GM18907 (cell line): Measurements from ENCODE around the gene SLC22A23.

ENCODE experiments used
- ATAC-seq: cut with Tn5 transposase; IDR thresholded peaks from one replicate; pipeline ENCODE4 v1.9.1; 2021; ENCODE audit warnings: mild to moderate bottlenecking, moderate library complexity; ENCODE audit not compliant: unreplicated experiment

The SLC22A23 gene

DNA sequence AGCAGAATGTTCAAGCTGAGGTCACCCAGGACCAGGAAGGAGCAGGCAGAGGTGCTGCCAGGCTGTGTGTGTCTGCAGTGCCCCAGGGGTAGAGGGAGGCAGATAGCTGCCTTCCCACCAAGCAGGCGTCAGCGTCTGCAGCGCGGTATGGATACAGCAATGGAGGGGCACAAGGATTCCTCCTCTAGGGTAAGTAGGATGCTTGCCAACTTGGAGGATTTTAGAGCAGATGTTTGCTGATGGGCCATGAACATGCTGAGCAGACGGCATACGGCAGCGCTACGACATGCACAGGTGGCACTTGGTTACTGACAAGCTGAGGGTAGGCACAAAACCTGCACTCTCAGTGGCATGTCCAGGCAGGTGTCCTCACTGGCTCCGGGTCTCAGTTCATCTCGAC lies 150.0 kb downstream of the SLC22A23 start:
- no peak for ATAC-seq

DNA sequence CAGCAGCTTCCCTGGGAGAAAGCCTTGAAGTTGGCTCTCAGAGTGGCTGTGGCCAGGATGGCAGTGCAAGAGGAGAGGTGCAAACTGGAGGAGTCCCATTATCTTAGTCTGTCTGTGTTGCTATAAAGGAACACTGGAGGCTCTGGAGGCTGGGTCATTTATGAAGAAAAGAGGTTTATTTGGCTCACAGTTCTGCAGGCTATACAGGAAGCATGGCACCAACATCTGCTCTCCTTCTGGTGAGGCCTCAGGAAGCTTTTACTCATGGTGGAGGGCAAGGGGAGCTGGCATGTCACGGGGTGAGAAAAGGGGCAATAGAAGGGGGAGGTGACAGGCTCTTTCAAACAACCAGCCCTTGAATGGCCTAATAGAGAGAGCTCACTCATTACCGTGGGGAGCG lies 151.0 kb downstream of the SLC22A23 start:
- ATAC-seq: no peak

DNA sequence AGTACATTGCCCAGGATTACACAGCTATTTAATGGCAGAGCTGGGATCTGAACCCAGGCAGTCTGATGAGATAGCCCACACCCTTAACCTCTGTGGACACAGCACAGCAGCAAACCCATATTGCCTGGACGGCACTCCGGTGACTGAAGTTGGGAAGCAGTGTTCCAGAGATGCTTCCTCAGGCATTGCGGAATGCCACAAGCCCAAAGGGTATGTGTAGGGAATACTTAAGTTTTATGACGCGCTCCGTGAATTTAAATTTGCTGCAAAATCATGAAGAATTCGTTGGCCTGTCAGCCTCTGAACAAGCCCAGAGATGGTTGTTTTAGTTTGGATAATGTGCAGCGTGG lies 151.7 kb downstream of the SLC22A23 start:
- ATAC-seq: no peak

DNA sequence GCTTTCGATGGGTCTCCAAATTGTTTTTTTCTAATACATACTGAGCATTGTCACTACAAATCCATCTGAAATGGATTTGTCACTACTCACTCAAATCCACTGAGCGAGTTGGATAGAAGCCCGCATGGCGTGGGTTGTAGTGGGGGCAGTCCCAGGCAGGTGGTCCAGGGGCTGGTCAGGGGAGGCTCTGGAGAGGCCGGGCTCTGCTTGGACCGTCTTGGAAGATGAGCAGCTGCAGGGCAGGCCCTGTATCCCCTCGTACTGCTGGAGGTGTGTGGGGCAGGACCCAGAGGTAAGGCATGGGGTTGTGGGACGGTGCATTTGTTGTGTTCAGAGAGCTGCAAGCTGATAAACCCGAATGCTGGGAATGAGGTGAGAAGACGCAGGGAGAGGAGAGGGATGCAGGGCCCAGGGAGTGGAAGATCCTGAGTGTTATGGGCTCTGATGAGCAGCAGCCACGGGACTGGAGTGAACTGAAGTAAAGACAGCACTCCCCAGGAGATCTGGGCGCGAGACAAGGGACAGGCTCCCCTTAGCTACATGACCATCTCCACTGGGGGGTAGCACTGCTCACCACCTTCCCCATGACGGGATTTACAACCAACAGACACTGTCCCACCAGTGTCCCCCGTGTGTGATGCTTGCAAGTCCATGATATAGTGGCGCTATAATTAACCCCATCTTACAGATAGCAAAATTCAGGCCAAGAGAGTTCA lies 152.2 kb downstream of the SLC22A23 start:
- ATAC-seq: no peak

DNA sequence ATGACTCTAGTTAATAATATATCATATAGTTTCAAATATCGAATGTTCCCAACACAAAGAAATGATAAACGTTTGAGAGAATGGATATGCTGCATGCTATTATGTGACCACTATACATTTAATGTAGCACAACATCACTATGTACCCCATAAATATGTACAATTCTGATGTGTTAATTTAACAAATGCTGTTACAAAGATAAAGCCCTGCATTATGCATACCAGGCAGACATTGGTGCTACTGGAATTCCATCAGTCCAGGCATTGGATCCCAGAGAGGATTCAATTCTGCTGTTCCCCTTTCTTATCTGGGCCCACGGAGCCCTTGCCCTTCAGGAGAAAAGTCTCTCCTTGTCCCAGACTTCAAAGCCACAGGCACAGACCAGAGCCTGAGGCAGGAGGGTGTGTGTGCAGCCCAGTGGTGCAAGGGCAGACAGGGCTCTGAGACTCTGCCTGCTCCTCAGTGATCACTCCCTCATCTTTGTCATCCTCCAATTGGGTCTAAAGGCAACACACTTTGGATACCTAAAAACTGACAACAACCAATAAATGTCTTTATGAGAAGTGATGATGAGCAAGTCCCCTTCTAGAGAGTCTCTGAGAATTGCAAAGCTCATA lies 152.9 kb downstream of the SLC22A23 start:
- no peak for ATAC-seq

DNA sequence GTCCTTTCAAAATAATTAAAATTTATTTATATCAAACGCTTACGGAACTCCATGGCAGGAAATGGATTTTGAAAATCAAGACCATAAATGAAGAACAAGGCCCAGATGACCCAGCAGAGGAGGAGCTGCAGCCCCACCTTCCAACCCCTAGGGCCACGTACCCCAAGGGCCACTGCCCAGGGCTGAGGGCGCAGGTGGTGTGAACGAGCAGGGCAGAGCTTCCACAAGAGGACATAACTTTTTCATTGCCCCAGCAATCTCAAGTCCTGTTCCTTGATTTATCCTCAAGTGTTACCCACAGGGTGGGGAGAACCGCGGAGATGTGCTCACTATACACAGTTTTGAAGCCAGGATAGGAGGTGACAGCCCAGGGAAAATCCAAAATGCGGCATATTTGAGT lies 155.3 kb downstream of the SLC22A23 start:
- ATAC-seq: no peak

DNA sequence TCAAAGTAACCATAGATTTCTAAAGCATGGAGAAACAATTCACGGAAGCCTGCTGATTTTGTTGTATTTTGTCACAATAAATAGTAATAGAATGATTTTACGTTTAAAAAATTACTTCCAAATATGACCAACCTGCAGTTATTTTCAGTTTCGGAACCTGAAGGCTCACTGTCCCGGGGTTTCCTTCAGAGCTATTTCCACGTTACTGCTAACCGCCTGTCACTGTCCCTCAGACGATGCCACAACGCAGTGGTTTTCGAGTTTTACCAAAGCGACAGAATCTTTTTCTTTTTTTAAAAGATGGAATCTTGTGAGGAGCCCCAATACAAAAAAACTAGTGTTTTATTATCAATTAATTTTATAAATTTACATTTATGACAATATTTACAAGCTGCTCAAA lies 157.6 kb downstream of the SLC22A23 start:
- ATAC-seq: no peak

DNA sequence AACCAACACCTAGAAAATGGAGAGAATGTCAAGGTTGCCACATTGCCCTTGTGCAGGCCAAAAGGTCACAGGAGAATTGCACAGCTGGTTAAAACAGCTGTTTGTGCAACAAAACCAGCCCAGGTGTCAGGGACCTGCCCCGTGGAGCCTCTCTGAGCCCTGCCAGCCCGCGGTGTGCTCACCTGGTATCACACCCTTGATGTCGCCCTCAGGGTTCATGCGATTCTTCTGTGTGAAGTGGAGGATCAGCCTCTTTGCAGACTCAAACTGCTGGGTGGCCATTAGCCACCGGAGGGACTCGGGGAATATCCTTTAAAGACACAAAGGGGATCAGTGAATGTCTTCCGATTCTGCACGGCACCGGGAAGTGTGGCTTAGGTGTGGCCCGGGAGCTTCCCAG lies 158.9 kb downstream of the SLC22A23 start:
- no peak for ATAC-seq

DNA sequence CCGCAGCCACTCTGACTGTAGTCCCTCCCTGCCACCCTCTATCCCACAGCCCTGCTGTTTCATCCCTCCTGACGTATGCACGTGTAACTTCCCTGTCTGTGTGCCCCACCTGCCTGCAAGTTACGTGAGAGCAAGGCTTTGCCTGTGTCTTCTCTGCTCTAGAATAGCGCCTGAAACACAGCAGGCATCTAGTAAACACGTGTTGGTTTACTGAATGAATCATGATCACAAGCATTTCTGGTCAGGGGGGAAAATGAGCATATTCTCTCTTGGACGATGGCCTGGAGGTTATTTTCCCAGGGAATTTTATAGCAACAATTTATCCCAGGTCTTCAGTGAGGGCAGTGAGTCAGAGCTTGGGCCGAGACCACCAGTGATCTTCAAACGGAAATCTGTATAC lies 159.8 kb downstream of the SLC22A23 start:
- ATAC-seq: no peak

DNA sequence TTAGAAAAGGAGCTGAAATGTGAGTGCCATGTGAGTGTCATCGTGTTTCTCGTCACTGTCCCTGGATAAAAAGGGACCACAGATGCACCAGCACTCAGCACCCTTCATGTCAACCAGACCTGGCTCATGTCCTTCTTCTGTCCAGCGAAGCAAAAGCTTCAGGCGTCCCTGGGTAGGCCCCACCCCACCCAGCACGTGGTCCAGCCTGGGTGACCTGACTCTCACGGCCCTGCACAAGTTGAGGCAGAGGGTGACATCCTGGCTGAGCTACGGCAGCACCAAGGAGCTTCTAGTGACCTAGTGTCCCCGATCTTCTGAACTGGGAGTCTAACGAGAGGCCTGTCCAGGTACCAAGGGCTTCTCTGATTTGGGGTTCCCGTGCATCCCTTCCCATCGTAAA lies 160.3 kb downstream of the SLC22A23 start:
- no peak for ATAC-seq

DNA sequence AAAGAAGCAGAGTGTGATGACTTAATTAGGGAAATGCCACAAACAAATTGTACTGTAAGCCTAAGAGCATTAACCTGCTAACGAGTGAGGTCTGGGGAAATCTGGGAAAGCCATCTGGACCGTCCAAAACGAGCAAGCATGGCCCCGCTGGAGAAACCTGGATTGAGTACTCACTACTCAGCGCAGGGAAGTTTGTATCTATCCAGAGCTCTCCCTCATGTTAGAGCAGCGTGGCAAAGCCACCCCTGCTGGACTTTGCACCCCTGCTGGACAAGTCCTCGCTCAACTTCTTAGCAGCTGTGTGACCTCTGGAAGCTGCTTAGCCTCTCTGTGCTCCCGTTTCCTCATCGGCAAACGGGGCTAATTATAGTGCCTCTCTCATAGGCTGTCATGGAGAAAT lies 160.8 kb downstream of the SLC22A23 start:
- ATAC-seq: no peak

DNA sequence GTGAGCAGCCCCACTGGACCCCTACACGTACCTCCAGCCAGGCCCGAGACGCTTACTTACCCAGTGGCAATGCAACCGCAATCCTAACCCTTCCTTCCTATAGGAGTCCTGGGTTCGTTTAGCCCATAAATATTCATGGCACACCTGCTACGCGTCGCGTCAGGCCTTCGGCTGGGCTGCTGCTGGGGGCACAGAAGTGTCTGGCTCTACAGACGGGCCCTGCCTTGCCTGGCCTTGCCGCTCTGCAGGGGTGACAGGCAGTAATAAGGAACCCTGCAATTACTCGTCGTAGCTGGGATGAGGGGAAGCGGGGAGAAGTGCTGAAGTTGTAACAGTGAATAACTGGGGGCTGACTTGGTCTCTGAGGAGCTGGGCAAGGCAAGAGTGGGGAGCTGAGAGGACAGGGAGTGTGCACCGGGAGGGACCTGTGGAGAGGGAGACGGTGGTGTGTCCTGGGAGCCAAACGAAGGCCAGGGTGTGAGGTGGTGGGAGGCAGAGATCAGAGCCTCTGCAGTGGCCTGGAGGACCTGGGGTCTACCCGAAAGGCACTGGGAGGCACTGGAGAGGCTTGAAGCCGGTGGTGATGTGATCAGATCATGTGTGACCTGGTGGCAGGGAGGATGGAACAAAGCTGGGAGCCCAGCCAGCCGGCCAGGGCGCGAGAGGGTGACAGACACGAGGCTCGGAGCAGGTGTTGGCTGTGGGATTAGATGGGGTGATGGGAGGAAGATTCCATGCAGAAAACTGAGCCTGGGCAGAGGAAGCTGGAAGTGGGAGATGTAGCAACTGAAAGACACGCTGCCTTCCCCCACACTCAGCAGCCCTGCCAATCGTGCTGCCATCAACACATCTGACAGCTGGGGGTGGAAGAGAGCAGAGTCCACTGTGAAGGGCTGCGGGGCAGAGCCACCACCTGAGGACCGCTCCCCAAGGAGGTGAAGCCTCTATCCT lies 161.7 kb downstream of the SLC22A23 start:
- no peak for ATAC-seq

DNA sequence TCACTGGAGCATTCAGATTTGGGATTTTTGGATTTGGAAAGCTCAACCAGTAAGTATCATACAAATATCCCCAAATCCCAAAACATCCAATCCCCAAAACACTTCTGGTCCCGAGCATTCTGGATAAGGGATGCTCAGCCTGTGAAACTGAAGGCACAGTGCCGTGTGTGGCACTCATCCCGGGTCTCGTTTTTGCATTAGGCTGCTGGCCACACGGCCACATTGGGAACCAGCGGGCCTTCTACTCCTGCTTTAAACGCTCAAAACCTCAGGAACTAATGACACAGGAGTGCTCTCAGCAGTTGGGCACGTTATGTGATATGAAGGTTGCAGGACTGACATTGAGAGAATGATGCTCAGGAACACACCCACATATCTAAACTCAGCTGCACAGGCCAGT lies 162.5 kb downstream of the SLC22A23 start:
- no peak for ATAC-seq

DNA sequence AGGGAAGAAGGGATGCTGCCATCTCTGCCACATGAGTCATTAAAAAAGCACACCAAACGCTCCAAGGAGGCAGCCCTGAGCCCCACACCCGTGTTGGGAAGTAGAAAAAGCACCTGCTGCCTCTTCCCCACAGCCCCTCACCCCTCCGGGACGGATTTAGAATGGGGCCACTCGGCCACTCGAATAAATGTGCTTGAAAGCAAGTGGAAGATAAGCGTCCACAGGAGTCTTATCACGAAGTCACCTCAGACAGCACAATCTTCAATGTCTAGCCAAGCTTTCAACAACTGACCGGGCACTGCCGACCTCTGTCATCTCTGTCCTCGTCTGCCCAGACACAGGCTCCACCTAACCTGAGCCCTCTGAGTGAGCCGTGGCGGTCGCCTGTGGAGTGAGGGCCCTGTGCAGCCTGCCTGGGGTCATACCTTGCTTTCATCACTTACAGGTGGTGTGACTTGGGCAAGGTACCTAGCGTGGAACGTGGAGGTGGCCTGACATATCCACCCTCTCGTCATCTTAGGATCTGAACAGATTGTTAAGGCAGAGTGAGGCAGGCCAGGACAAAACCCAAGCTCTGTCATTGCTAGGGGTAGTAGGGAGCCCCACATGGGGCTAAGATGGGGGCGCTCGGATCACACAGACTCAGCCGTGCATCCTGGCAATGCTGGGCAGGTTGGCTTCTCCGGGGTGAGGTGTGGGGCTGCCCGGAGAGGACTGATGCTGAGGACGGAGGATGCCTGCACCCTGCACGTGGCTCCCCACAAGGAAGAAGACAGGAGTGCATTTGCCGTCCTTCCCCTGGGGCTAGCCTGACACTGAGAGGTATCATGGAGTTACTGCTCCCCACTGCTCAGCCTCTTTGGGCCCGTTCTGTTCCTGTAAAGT lies 163.3 kb downstream of the SLC22A23 start:
- no peak for ATAC-seq

DNA sequence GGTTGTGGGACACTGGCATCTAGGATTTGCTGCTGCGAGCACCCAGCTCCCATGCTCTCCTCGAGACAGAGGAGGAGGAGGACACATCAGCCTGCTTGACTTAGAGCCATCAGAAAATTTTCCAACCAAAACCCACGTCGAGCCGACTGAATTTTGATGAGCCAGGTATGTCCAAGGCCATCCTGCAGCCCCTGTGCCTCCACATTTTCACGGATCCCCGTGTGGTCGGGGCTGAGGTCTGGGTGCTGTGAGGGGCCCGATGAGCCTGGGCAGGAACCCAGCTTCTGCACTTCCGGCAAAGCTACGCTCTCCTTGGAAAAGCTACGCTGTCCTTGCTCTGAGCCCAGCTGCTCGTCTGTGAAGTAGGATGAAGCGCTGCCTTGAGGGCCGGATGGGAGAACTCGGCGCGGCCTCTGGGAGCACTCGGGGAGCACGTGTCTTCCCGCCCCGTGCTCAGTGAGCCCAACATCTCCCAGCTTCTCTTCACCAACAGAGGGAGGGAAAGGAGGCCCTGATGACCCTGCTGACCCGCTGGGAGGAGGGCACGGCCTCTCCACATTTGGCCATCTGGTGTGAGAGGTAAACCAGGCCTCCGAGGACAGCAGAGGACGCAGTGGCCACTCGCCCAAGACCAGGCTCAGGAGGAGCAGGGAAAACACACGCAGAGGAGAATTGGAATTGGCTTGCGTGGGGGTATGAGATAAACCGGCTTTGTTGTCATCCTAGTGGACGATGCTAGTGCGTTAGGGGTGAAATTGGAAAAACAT lies 164.2 kb downstream of the SLC22A23 start:
- ATAC-seq: no peak

DNA sequence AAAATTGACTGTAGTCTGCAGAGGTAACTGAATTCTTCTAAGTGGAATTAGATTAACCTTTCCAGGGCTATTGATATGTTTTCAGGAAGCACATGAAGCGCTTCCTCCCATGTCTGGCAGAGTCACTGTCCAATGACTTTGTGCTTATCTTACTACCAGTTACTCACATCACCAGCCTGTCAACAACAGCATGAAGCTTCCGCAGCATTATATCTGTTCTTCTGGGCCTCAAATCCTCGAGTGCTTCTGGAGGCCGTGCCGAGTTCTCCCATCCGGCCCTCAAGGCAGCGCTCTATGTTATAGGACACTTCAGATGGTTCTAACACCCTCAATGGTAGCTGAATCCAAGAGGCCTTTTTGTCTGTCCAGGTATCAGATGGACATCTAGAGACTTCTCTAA lies 164.9 kb downstream of the SLC22A23 start:
- no peak for ATAC-seq

DNA sequence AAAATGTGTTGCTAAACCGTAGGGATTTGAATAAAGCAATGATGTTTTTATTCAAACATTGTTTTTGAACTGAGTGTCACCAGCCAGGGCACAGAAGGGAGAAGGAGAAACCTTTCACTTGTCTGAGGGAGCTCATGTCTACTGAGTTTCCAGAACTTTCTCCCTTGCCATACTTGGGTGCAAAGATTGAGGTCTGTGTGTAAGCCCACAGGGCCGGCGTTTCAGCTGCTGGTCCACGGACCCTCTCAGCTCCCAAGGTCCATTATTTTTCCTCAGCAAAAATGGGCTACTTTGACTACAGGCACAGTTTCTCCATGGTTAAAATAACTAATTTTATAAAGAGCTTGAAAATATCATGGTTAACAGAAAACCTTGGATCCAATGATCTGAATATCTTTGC lies 165.5 kb downstream of the SLC22A23 start:
- ATAC-seq: no peak

DNA sequence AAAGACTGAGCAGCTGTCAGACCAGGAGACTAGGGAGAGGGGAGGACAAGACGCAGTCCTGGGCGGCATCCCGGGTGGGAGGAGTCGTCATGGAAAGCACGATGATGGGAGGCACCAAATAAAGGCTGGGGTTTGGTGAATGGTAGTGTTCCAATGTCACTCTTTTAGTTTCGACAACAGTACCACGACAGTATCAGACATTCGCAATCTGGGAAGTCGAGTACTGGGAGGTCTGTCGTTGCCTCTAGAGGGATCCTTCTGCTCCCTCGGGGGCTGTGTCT lies 166.0 kb downstream of the SLC22A23 start:
- ATAC-seq: no peak

DNA sequence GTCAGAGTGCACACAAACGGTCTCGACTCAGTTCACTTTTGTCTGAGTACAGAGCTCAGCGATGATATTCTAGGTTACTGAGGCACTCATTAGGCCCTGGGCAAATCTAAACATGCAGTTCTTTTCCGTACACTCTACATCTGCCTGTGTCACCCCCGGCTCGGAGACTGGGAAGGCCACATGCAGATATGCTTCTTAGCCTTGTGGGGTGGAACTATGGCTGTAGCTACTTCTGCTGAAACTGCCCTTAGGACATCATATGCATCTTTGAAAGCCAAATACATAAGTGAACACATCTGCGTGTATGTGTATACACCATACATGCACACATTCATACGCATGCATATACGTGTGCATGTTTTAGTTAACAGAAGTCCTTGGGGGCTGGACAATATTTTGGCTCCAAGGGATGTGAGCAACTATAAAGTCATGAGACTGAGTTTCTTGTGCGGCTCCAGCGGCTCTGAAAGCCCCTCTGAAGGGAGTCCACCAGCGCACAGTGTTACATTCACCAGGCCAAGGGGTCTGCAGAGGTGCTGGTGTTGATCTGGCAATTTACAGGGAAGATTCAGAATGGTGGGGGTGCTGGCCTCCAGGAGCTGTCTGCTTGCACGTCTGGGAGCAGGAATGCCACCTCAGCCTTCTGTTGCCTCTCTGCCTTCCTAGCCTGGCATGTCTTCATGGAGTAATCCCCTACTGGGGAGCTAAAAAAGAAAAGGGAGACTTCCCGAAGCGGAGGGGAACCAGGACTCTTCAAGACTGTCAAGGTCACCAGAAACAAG lies 166.5 kb downstream of the SLC22A23 start:
- no peak for ATAC-seq

DNA sequence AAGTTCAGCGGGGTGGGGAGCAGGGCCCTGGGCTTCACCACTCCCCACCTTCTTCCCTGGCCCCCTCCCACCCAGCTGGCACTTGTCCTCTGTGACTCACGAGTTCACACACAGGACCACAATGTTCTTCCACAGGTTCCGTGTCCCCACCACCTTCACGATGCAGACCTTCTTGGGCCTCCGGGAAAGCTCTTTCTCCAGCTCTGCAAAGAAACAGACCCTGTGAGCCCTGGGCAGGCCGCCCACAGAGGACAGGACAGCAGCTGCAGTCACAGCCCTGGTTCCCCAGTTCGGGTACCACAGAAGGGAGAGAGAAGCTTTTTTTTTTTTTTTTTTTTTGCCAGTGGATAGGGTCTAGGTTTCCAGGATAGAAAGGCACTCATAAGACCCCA lies 167.2 kb downstream of the SLC22A23 start:
- ATAC-seq: no peak
